ENCODE data around the gene BCL2L12. TPM values are rescaled to one million over a fixed set of nuclear protein-coding genes. Genes with fewer than 3 reads are reported as not detected.
A peak's percentile ranks its signal among the peaks of the same experiment; 100 is the strongest.

The BCL2L12 gene
- total RNA-seq, 4 donors from 2014 or later = 3.6 to 9.2 (median 5.9) TPM

- no peak for ATAC-seq (ENCODE audit: low FRiP score)
Measured at GRCh38 chr19:49658139-49658517, 7.6 kb upstream of the BCL2L12 start.

GRCh38 chr19:49658566-49659442, 6.9 kb upstream of the BCL2L12 start:
- no peak for TF ChIP-seq CTCF (IDR thresholded peaks at IDR 0.05)
- no peak for DNase-seq (ENCODE audit: low spot score)
- ATAC-seq (ENCODE audit: low FRiP score) = no peak

More at GRCh38 chr19:49658139-49658517, 7.6 kb upstream of the BCL2L12 start:
- no peak for DNase-seq (ENCODE audit: low spot score)
- no peak for TF ChIP-seq CTCF (IDR thresholded peaks at IDR 0.05)

- DNase-seq (ENCODE audit: low spot score) (no peak), ATAC-seq (ENCODE audit: low FRiP score) (no peak)
- no peak for TF ChIP-seq CTCF (IDR thresholded peaks at IDR 0.05)
Measured at GRCh38 chr19:49660338-49660961, 5.3 kb upstream of the BCL2L12 start.

GRCh38 chr19:49662011-49662410, 3.7 kb upstream of the BCL2L12 start:
- ATAC-seq (ENCODE audit: low FRiP score) (no peak), DNase-seq (ENCODE audit: low spot score) (no peak)
- TF ChIP-seq CTCF (IDR thresholded peaks at IDR 0.05) = no peak

GRCh38 chr19:49663224-49663623, 2.5 kb upstream of the BCL2L12 start:
- TF ChIP-seq CTCF (IDR thresholded peaks at IDR 0.05) = no peak
- DNase-seq (ENCODE audit: low spot score) (no peak), ATAC-seq (ENCODE audit: low FRiP score) (no peak)

GRCh38 chr19:49664171-49665035, 1.3 kb upstream of the BCL2L12 start:
- TF ChIP-seq CTCF (IDR thresholded peaks at IDR 0.05) = no peak
- ATAC-seq (ENCODE audit: low FRiP score) (peak; percentile 74), DNase-seq (ENCODE audit: low spot score) (peak; percentile 94)
